SK-N-SH (cell line): ENCODE measurements around the gene DGKD.

Experiments
- CTCF ChIP-seq: fragments of 200-600 bp; sonication (generic); IDR thresholded peaks from 2 replicates; pipeline ENCODE4 v1.6.1; 2017; ENCODE audit warnings: antibody characterized with exemption, mild to moderate bottlenecking, moderate library complexity
- EP300 ChIP-seq, 2 experiments: IDR thresholded peaks; 2 replicates each; pipeline versions ENCODE4 v1.4.0 to v1.6.1; 2012; ENCODE audit warnings: borderline replicate concordance in 1 of 2, low read depth in 1 of 2, low read length in 1 of 2
- FOXM1 ChIP-seq: IDR thresholded peaks from 2 replicates; pipeline ENCODE4 v1.4.0; 2012; ENCODE audit warnings: low read depth, mild to moderate bottlenecking
- GABPA ChIP-seq: IDR thresholded peaks from 2 replicates; pipeline ENCODE4 v1.4.0; 2012; ENCODE audit warnings: low read depth, mild to moderate bottlenecking
- GATA2 ChIP-seq: sonication (generic); formaldehyde crosslinking; IDR thresholded peaks from 2 replicates; pipeline ENCODE4 v1.5.0; 2020; ENCODE audit warnings: mild to moderate bottlenecking, missing genetic modification reagents
- JUND ChIP-seq: IDR thresholded peaks from 2 replicates; pipeline ENCODE4 v1.4.0; 2012
- NRF1 ChIP-seq: IDR thresholded peaks from 2 replicates; pipeline ENCODE4 v1.6.1; 2012; ENCODE audit warnings: low read depth, mild to moderate bottlenecking, low read length
- RFX5 ChIP-seq: IDR thresholded peaks from 2 replicates; pipeline ENCODE4 v1.6.1; 2012; ENCODE audit warnings: mild to moderate bottlenecking, improper control_type of control experiment, low read length
- SMC3 ChIP-seq: IDR thresholded peaks from 2 replicates; pipeline ENCODE4 v1.6.1; 2012; ENCODE audit warnings: low read depth, low read length, improper control_type of control experiment
- YY1 ChIP-seq: IDR thresholded peaks from 2 replicates; pipeline ENCODE4 v1.4.0; 2012; ENCODE audit warnings: low read depth, mild to moderate bottlenecking
- TF ChIP-seq, protein P1 (sequence below): IDR thresholded peaks from 2 replicates; pipeline ENCODE4 v1.4.0; 2012; ENCODE audit warnings: low read depth

GRCh38 chr2:233329489-233330135 lies 24.7 kb upstream of the DGKD start:
- TF ChIP-seq CTCF (no peak), YY1 (no peak), FOXM1 (no peak), JUND (no peak), EP300 (IDR thresholded peaks at IDR 0.05; ENCODE audit: borderline replicate concordance in 1 of 2, low read depth in 1 of 2, low read length in 1 of 2) (no peak), SMC3 (no peak), GABPA (no peak), RFX5 (no peak), GATA2 (CRISPR knock-in tag) (no peak), NRF1 (no peak)
- TF ChIP-seq, protein P1, sequence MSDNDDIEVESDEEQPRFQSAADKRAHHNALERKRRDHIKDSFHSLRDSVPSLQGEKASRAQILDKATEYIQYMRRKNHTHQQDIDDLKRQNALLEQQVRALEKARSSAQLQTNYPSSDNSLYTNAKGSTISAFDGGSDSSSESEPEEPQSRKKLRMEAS: no peak
